Neural progenitor cell (in vitro differentiated cells): ENCODE data around the gene CRYBB3. TPM values are rescaled to one million over a fixed set of nuclear protein-coding genes. Genes with fewer than 3 reads are reported as not detected.
"Not testable (repeated sequence)": the region's sequence is repeated elsewhere in the genome, so short reads cannot be mapped to it uniquely, and the experiment has no call there.

ENCODE experiments used
- DNase-seq: peaks from one replicate; pipeline ENCODE4 v3.0.0-alpha.2; 2016; ENCODE audit warnings: low spot score
- H2AFZ ChIP-seq: fragments of 200-600 bp; sonication (generic); replicated peaks from 2 replicates; pipeline ENCODE4 v1.6.1; 2016; ENCODE audit warnings: antibody characterized with exemption
- H3F3A ChIP-seq: fragments of 200-600 bp; sonication (generic); 2 replicates; pipeline ENCODE4 v1.6.1; 2016; ENCODE audit warnings: antibody characterized with exemption, low read depth
- H3K27ac ChIP-seq: fragments of 200-600 bp; sonication (generic); 2 replicates; pipeline ENCODE4 v1.5.1; 2016; ENCODE audit warnings: mild to moderate bottlenecking
- H3K27me3 ChIP-seq: fragments of 200-600 bp; sonication (generic); 2 replicates; pipeline ENCODE4 v1.6.1; 2016; ENCODE audit warnings: mild to moderate bottlenecking, moderate library complexity
- H3K36me3 ChIP-seq: fragments of 200-600 bp; sonication (generic); 2 replicates; pipeline ENCODE4 v1.5.1; 2016
- H3K4me1 ChIP-seq: fragments of 200-600 bp; sonication (generic); 2 replicates; pipeline ENCODE4 v1.6.1; 2016; ENCODE audit warnings: mixed run types
- H3K4me2 ChIP-seq: fragments of 200-600 bp; sonication (generic); 2 replicates; pipeline ENCODE4 v1.6.1; 2016
- H3K4me3 ChIP-seq: fragments of 200-600 bp; sonication (generic); 2 replicates; pipeline ENCODE4 v1.5.1; 2016
- H3K79me2 ChIP-seq: fragments of 200-600 bp; sonication (generic); 2 replicates; pipeline ENCODE4 v1.6.1; 2016; ENCODE audit warnings: low read depth
- H3K9ac ChIP-seq: fragments of 200-600 bp; sonication (generic); 2 replicates; pipeline ENCODE4 v1.6.1; 2016
- H3K9me3 ChIP-seq: fragments of 200-600 bp; sonication (generic); 2 replicates; pipeline ENCODE4 v1.5.1; 2016; ENCODE audit warnings: low read depth
- H4K20me1 ChIP-seq: fragments of 200-600 bp; sonication (generic); 2 replicates; pipeline ENCODE4 v1.6.1; 2016; ENCODE audit warnings: low read depth
- H3K27ac Mint-ChIP-seq: 3 replicates; pipeline ENCODE4 v1.8.0; 2021; ENCODE audit warnings: mixed read lengths
- H3K27me3 Mint-ChIP-seq: 2 replicates; pipeline ENCODE4 v1.8.0; 2022; ENCODE audit warnings: low read depth, mild to moderate bottlenecking, inconsistent platforms, moderate library complexity, mixed read lengths; ENCODE audit not compliant: insufficient read depth
- H3K36me3 Mint-ChIP-seq: 3 replicates; pipeline ENCODE4 v1.8.0; 2021; ENCODE audit warnings: mixed read lengths
- H3K4me1 Mint-ChIP-seq: 3 replicates; pipeline ENCODE4 v1.8.0; 2021; ENCODE audit warnings: mixed read lengths
- H3K4me3 Mint-ChIP-seq: 3 replicates; pipeline ENCODE4 v1.8.0; 2021; ENCODE audit warnings: mild to moderate bottlenecking, moderate library complexity, mixed read lengths
- H3K9me3 Mint-ChIP-seq: 3 replicates; pipeline ENCODE4 v1.8.0; 2020; ENCODE audit warnings: mixed read lengths
- EZH2 ChIP-seq: fragments of 200-600 bp; sonication (generic); IDR thresholded peaks from 2 replicates; pipeline ENCODE4 v1.6.1; 2017; ENCODE audit warnings: antibody characterized with exemption, mild to moderate bottlenecking, moderate library complexity
- EZH2phosphoT487 ChIP-seq: fragments of 200-600 bp; sonication (generic); IDR thresholded peaks from 2 replicates; pipeline ENCODE4 v1.6.1; 2017; ENCODE audit warnings: antibody characterized with exemption
- total RNA-seq: library from RNA; depleted of rRNA; stranded (reverse); fragments of >200 nt; gene quantifications from 2 replicates; pipeline ENCODE4 v1.2.3, GENCODE V29; 2015; ENCODE audit warnings: low replicate concordance
- TF ChIP-seq, protein P1 (sequence below): fragments of 200-600 bp; sonication (generic); IDR thresholded peaks from 2 replicates; pipeline ENCODE4 v1.5.1; 2017; ENCODE audit warnings: antibody characterized with exemption, mild to moderate bottlenecking

CRYBB3 gene
- total RNA-seq, 1 donor from 2014 or later = not detected

DNA sequence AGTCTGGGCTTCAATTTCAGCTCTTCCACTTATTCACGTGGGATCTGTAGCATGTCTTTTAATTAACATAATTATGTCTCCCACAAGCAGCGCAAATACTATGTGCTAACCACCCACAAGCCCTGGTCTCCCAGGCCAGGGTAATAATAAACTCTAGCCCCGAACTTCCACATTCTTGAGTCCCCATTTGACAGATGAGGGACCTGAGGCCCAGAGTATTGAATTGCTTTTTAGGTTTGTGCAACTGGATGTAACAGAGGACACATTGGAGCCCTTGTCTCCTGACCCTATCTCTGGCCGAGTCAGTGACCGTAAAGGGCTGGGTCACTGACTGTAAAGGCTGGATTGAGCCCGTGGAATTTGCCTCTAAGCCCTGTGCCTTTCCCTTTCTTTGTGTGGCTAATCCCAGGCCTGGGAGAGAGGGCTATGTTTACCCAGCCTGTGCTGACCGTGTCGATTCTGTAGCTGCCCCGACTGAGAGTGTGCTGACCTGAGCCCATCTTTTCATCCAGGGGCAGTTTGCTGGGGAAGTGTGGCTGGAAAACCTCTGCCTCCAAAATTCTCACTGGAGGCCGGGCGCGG lies 23.7 kb downstream of the CRYBB3 start:
- H3K27me3 Mint-ChIP-seq = peaks cover 4% of the 10 kb centered on the region
- Histone ChIP-seq H2AFZ (no peak overlapping the region), H3K27ac (no peak overlapping the region), H3F3A (peaks cover 4% of the 10 kb centered on the region), H3K9me3 (no peaks in the 10 kb centered on the region), H3K36me3 (no peaks in the 10 kb centered on the region), H3K27me3 (no peaks in the 10 kb centered on the region), H3K79me2 (no peaks in the 10 kb centered on the region), H3K4me3 (no peak overlapping the region), H4K20me1 (no peaks in the 10 kb centered on the region), H3K9ac (no peak overlapping the region), H3K4me1 (peaks cover 8% of the 10 kb centered on the region), H3K4me2 (no peak overlapping the region)
- no peak overlapping the region for H3K4me3 Mint-ChIP-seq
- H3K4me1 Mint-ChIP-seq = peaks cover 4% of the 10 kb centered on the region
- no peak overlapping the region for H3K27ac Mint-ChIP-seq
- DNase-seq = peak; percentile 80
- no peaks in the 10 kb centered on the region for H3K9me3 Mint-ChIP-seq
- TF ChIP-seq EZH2 (no peak), EZH2phosphoT487 (no peak)
- TF ChIP-seq, protein P1, sequence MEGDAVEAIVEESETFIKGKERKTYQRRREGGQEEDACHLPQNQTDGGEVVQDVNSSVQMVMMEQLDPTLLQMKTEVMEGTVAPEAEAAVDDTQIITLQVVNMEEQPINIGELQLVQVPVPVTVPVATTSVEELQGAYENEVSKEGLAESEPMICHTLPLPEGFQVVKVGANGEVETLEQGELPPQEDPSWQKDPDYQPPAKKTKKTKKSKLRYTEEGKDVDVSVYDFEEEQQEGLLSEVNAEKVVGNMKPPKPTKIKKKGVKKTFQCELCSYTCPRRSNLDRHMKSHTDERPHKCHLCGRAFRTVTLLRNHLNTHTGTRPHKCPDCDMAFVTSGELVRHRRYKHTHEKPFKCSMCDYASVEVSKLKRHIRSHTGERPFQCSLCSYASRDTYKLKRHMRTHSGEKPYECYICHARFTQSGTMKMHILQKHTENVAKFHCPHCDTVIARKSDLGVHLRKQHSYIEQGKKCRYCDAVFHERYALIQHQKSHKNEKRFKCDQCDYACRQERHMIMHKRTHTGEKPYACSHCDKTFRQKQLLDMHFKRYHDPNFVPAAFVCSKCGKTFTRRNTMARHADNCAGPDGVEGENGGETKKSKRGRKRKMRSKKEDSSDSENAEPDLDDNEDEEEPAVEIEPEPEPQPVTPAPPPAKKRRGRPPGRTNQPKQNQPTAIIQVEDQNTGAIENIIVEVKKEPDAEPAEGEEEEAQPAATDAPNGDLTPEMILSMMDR = no peak
- no peaks in the 10 kb centered on the region for H3K36me3 Mint-ChIP-seq

DNA sequence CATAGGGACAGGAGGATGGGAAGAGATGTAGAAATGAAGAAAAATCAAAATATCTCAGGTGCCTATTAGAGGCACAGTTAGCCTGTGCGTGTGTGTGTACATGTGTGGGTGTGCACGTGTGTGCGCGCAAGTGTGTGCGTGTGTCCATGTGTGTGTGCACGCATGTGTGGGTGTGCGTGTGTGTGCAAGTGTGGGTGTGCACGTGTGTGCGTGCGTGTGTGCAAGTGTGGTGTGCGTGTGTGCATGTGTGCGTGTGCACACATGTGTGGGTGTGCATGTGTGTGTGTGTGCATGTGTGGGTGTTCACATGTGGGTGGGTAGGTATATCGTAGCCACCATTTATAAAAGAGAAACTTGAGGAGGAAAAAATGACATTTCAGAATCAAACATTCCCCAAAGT lies 29.2 kb downstream of the CRYBB3 start:
- no peak for DNase-seq
- Histone ChIP-seq H3F3A (no peaks in the 10 kb centered on the region), H3K36me3 (no peaks in the 10 kb centered on the region), H3K9me3 (no peaks in the 10 kb centered on the region), H2AFZ (no peak overlapping the region), H3K4me2 (no peak overlapping the region), H3K79me2 (no peaks in the 10 kb centered on the region), H3K27ac (no peak overlapping the region), H3K27me3 (no peaks in the 10 kb centered on the region), H3K4me1 (peaks cover 4% of the 10 kb centered on the region), H3K9ac (no peak overlapping the region), H4K20me1 (no peaks in the 10 kb centered on the region), H3K4me3 (no peak overlapping the region)
- Mint-ChIP-seq H3K27me3 (peaks cover 11% of the 10 kb centered on the region), H3K27ac (no peak overlapping the region), H3K9me3 (no peaks in the 10 kb centered on the region), H3K4me3 (no peak overlapping the region), H3K4me1 (peaks cover 2% of the 10 kb centered on the region), H3K36me3 (no peaks in the 10 kb centered on the region)
- TF ChIP-seq EZH2phosphoT487 = no peak
- TF ChIP-seq, protein P1 = no peak
- no peak for TF ChIP-seq EZH2

DNA sequence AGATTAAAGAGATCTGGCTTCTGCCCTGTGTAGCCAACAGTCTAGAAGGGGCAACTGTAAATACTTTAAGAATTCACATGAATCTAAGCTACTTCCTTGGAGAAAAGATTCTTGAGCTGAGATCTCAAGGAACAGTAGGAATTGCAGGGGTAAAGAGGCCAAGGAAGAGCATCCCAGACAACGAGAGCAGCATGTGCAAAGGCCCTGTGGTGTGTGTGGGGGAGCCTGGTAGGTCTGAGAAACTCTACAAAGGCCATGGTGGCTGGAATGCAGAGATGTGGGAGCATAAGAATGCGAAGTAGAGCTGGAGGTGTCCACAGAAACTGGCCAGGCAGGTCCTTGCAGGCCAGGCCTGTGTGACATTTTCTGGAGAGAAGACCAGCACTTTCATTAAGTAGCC lies 31.1 kb downstream of the CRYBB3 start:
- H3K9ac ChIP-seq, H3K79me2 ChIP-seq, H3K4me1 ChIP-seq, H3K4me1 Mint-ChIP-seq, H3K9me3 ChIP-seq, H3K36me3 ChIP-seq, H3K27me3 ChIP-seq, H3K27ac ChIP-seq, H2AFZ ChIP-seq, DNase-seq, H4K20me1 ChIP-seq, H3K36me3 Mint-ChIP-seq, H3F3A ChIP-seq, H3K27ac Mint-ChIP-seq, H3K4me3 Mint-ChIP-seq, H3K4me2 ChIP-seq, H3K4me3 ChIP-seq, H3K9me3 Mint-ChIP-seq: not testable (repeated sequence)
- peaks cover 12% of the 10 kb centered on the region for H3K27me3 Mint-ChIP-seq

DNA sequence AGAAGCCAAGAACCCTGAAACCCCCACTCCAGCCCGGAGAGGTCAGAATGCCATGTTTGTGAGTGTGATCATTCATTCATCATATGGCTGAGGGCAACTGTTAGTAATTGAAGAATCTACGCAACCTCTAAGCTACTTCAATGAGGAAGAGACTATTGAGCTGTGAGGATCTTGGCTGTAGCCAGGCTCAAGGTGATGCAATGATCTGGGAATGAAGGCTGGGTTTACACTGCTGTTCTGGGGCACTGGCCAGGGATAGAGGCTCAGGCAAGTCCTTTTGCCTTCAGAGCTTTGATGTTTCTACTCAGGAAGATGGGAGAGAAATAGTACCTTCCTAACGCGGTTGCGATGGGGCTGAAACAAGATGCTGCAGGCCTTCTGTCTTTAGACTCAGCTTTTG lies 32.6 kb downstream of the CRYBB3 start:
- Histone ChIP-seq H2AFZ (no peak overlapping the region), H3K79me2 (no peaks in the 10 kb centered on the region), H3K27ac (no peak overlapping the region), H3K4me1 (no peaks in the 10 kb centered on the region), H3K4me2 (no peak overlapping the region), H3K27me3 (no peaks in the 10 kb centered on the region), H3F3A (no peaks in the 10 kb centered on the region), H4K20me1 (no peaks in the 10 kb centered on the region), H3K4me3 (no peak overlapping the region), H3K36me3 (no peaks in the 10 kb centered on the region), H3K9ac (no peak overlapping the region), H3K9me3 (no peaks in the 10 kb centered on the region)
- H3K4me1 Mint-ChIP-seq = peaks cover 6% of the 10 kb centered on the region
- peaks cover 12% of the 10 kb centered on the region for H3K27me3 Mint-ChIP-seq
- no peak overlapping the region for H3K27ac Mint-ChIP-seq
- no peaks in the 10 kb centered on the region for H3K9me3 Mint-ChIP-seq
- TF ChIP-seq, protein P1 = no peak
- TF ChIP-seq EZH2 (no peak), EZH2phosphoT487 (no peak)
- no peak for DNase-seq
- no peak overlapping the region for H3K4me3 Mint-ChIP-seq
- H3K36me3 Mint-ChIP-seq = no peaks in the 10 kb centered on the region

DNA sequence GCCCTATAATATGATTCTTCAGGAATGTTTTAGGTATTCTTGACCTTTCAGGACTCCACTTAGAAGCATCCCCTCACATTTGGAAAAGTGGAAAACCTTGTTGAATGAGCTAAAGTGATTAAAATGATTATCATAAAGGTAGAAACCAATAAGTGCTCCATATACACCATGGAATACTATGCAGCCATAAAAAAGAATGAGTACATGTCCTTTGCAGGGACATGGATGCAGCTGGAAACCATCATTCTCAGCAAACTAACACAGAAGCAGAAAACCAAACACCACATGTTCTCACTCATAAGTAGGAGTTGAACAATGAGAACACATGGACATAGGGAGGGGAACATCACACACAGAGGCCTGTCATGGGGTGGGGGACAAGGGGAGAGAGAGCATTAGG lies 34.0 kb downstream of the CRYBB3 start:
- H3K27ac ChIP-seq, H3K9me3 ChIP-seq, H3K4me2 ChIP-seq, H3K36me3 Mint-ChIP-seq, H3F3A ChIP-seq, H3K4me1 Mint-ChIP-seq, H2AFZ ChIP-seq, H3K9ac ChIP-seq, DNase-seq, H3K4me3 Mint-ChIP-seq, H3K9me3 Mint-ChIP-seq, H4K20me1 ChIP-seq, H3K79me2 ChIP-seq, H3K27ac Mint-ChIP-seq, H3K36me3 ChIP-seq, H3K4me1 ChIP-seq, H3K4me3 ChIP-seq, H3K27me3 ChIP-seq: not testable (repeated sequence)
- H3K27me3 Mint-ChIP-seq = peaks cover 12% of the 10 kb centered on the region
